ENCODE results near the gene OR52K2.
"Not testable (repeated sequence)": the region's sequence is repeated elsewhere in the genome, so short reads cannot be mapped to it uniquely, and the experiment has no call there.

OR52K2 gene

DNA sequence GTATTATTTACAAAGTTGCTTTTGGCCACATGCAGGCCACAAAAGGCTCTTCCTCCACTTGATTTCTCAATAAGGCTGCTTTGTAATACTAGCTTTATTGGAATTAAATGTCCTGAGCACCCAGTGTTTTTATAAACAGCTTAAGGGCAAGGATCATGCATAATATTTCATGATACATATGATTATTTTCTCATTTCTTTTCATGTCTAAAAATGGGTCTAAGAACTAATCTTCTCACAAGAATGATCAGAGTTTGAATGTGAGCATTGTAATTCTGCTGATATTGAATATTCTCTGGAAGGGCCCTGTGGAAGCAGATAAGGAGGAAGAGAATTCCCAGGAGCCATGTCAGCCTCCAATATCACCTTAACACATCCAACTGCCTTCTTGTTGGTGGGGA, at the start of gene OR52K2:
OR52K2 (plus strand) TSS at position 301 of the 400 bp plus-strand sequence; CDS start at position 346, 45 bp downstream.
- peaks cover 4% of the 10 kb centered on the region for H3K9me3 ChIP-seq (ENCODE audit: control insufficient read depth, insufficient read depth, low read length)
- no peak within 1 kb of the TSS for H3K9ac ChIP-seq (ENCODE audit: low read depth, low read length)
- H3K36me3 ChIP-seq (ENCODE audit: control insufficient read depth, insufficient read depth, low read length) = no peaks in the 10 kb centered on the region
- H3K4me3 ChIP-seq (ENCODE audit: low read depth, low read length) = no peak within 1 kb of the TSS
- H3K4me1 ChIP-seq (ENCODE audit: control insufficient read depth, insufficient read depth, low read length) = no peaks in the 10 kb centered on the region
- H3K27me3 ChIP-seq (ENCODE audit: control insufficient read depth, insufficient read depth, low read length) = no peaks in the 10 kb centered on the region

DNA sequence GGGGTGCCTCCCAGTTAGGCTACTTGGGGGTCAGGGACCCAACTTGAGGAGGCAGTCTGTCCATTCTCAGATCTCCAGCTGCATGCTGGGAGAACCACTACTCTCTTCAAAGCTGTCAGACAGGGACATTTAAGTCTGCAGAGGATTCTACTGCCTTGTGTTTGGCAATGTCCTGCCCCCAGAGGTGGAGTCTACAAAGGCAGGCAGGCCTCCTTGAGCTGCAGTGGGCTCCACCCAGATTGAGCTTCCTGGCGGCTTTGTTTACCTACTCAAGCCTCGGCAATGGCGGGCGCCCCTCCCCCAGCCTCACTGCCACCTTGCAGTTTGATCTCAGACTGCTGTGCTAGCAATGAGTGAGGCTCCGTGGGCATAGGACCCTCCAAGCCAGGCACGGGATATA, 42.9 kb upstream of the OR52K2 start:
- not testable (repeated sequence) for H3K4me3 ChIP-seq (ENCODE audit: low read depth, low read length); H3K9me3 ChIP-seq (ENCODE audit: control insufficient read depth, insufficient read depth, low read length); H3K9ac ChIP-seq (ENCODE audit: low read depth, low read length); H3K36me3 ChIP-seq (ENCODE audit: control insufficient read depth, insufficient read depth, low read length); H3K27me3 ChIP-seq (ENCODE audit: control insufficient read depth, insufficient read depth, low read length); H3K4me1 ChIP-seq (ENCODE audit: control insufficient read depth, insufficient read depth, low read length)

DNA sequence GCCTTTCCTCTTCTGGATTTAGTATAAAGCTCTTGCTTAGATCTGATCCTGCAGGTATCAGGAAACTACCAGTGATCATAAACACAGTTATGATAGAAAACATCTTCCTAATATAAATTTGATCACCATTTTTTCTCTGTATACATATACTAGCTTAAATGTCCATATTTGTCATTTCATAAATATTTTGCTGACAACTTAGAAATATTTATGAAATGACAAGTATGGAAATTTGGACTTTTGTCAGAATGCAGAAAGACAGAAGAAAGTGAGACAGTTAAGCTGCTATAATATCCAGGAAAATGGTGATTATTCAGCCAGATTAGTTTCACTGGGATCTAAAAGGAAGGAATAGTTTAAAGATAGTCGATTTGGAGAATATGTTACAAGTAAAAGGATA, 32.8 kb upstream of the OR52K2 start:
- Histone ChIP-seq H3K9ac (ENCODE audit: low read depth, low read length) (no peak overlapping the region), H3K27me3 (ENCODE audit: control insufficient read depth, insufficient read depth, low read length) (no peaks in the 10 kb centered on the region), H3K36me3 (ENCODE audit: control insufficient read depth, insufficient read depth, low read length) (no peaks in the 10 kb centered on the region), H3K4me3 (ENCODE audit: low read depth, low read length) (no peak overlapping the region), H3K4me1 (ENCODE audit: control insufficient read depth, insufficient read depth, low read length) (no peaks in the 10 kb centered on the region), H3K9me3 (ENCODE audit: control insufficient read depth, insufficient read depth, low read length) (no peaks in the 10 kb centered on the region)

GRCh38 chr11:4416816-4417215, 32.3 kb upstream of the OR52K2 start:
- Histone ChIP-seq H3K9me3 (ENCODE audit: control insufficient read depth, insufficient read depth, low read length) (no peaks in the 10 kb centered on the region), H3K4me3 (ENCODE audit: low read depth, low read length) (no peak overlapping the region), H3K27me3 (ENCODE audit: control insufficient read depth, insufficient read depth, low read length) (no peaks in the 10 kb centered on the region), H3K9ac (ENCODE audit: low read depth, low read length) (no peak overlapping the region), H3K4me1 (ENCODE audit: control insufficient read depth, insufficient read depth, low read length) (no peaks in the 10 kb centered on the region), H3K36me3 (ENCODE audit: control insufficient read depth, insufficient read depth, low read length) (no peaks in the 10 kb centered on the region)

DNA sequence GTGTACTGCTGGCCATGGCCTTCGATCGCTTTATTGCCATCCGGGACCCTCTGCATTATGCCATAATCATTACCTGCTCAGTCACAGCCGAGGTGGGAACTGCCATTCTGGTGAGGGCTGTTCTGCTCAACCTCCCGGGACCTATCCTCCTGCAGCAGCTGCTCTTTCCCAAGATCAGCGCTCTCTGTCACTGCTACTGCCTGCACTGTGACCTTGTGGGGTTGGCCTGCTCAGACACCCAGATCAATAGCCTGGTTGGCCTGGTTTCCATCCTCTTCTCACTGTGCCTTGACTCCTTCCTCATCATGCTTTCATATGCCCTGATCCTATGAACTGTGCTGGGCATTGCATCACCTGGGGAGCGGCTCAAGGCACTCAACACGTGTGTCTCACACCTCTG, 30.7 kb upstream of the OR52K2 start:
- no peaks in the 10 kb centered on the region for H3K27me3 ChIP-seq (ENCODE audit: control insufficient read depth, insufficient read depth, low read length)

DNA sequence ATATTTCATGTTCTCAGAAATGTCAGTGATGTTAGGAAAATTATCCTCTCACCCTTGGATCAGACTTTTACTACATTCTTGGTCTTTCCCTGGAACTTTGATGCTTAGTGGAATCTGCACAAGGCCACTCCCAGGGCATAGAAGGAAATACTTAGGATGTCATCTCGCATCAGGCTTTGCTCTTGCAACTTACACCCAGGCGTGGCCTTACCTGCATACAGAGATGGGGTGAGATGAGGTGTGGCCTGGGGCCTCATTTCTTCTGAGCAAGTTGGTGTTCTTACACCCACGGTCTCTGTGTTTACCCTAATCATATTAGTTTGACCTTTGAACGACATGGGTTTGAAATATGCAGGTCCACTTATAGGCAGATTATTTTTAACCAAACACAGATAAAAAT, 19.0 kb upstream of the OR52K2 start:
- no peaks in the 10 kb centered on the region for H3K4me1 ChIP-seq (ENCODE audit: control insufficient read depth, insufficient read depth, low read length)
- no peaks in the 10 kb centered on the region for H3K9me3 ChIP-seq (ENCODE audit: control insufficient read depth, insufficient read depth, low read length)
- H3K36me3 ChIP-seq (ENCODE audit: control insufficient read depth, insufficient read depth, low read length) = no peaks in the 10 kb centered on the region
- no peak overlapping the region for H3K9ac ChIP-seq (ENCODE audit: low read depth, low read length)
- H3K27me3 ChIP-seq (ENCODE audit: control insufficient read depth, insufficient read depth, low read length) = no peaks in the 10 kb centered on the region
- H3K4me3 ChIP-seq (ENCODE audit: low read depth, low read length) = no peak overlapping the region

More for the DNA sequence above, 30.7 kb upstream of the OR52K2 start:
- H3K9me3 ChIP-seq (ENCODE audit: control insufficient read depth, insufficient read depth, low read length) = no peaks in the 10 kb centered on the region
- no peak overlapping the region for H3K9ac ChIP-seq (ENCODE audit: low read depth, low read length)
- H3K36me3 ChIP-seq (ENCODE audit: control insufficient read depth, insufficient read depth, low read length) = no peaks in the 10 kb centered on the region
- H3K4me3 ChIP-seq (ENCODE audit: low read depth, low read length) = no peak overlapping the region
- no peaks in the 10 kb centered on the region for H3K4me1 ChIP-seq (ENCODE audit: control insufficient read depth, insufficient read depth, low read length)

- Histone ChIP-seq H3K4me1 (ENCODE audit: control insufficient read depth, insufficient read depth, low read length) (no peaks in the 10 kb centered on the region), H3K27me3 (ENCODE audit: control insufficient read depth, insufficient read depth, low read length) (no peaks in the 10 kb centered on the region), H3K36me3 (ENCODE audit: control insufficient read depth, insufficient read depth, low read length) (no peaks in the 10 kb centered on the region)
These were observed 15.2 kb upstream of the OR52K2 start for GRCh38 chr11:4433856-4434255.

GRCh38 chr11:4436411-4436810, 12.7 kb upstream of the OR52K2 start:
- no peak overlapping the region for H3K9ac ChIP-seq (ENCODE audit: low read depth, low read length)

More at GRCh38 chr11:4433856-4434255, 15.2 kb upstream of the OR52K2 start:
- Histone ChIP-seq H3K9me3 (ENCODE audit: control insufficient read depth, insufficient read depth, low read length) (no peaks in the 10 kb centered on the region), H3K9ac (ENCODE audit: low read depth, low read length) (no peak overlapping the region), H3K4me3 (ENCODE audit: low read depth, low read length) (no peak overlapping the region)

GRCh38 chr11:4441515-4441914, 7.6 kb upstream of the OR52K2 start:
- Histone ChIP-seq H3K4me3 (ENCODE audit: low read depth, low read length) (no peak overlapping the region), H3K4me1 (ENCODE audit: control insufficient read depth, insufficient read depth, low read length) (no peaks in the 10 kb centered on the region), H3K36me3 (ENCODE audit: control insufficient read depth, insufficient read depth, low read length) (no peaks in the 10 kb centered on the region), H3K27me3 (ENCODE audit: control insufficient read depth, insufficient read depth, low read length) (no peaks in the 10 kb centered on the region), H3K9me3 (ENCODE audit: control insufficient read depth, insufficient read depth, low read length) (no peaks in the 10 kb centered on the region), H3K9ac (ENCODE audit: low read depth, low read length) (no peak overlapping the region)

More at GRCh38 chr11:4436411-4436810, 12.7 kb upstream of the OR52K2 start:
- Histone ChIP-seq H3K4me3 (ENCODE audit: low read depth, low read length) (no peak overlapping the region), H3K9me3 (ENCODE audit: control insufficient read depth, insufficient read depth, low read length) (no peaks in the 10 kb centered on the region), H3K36me3 (ENCODE audit: control insufficient read depth, insufficient read depth, low read length) (no peaks in the 10 kb centered on the region), H3K27me3 (ENCODE audit: control insufficient read depth, insufficient read depth, low read length) (no peaks in the 10 kb centered on the region), H3K4me1 (ENCODE audit: control insufficient read depth, insufficient read depth, low read length) (no peaks in the 10 kb centered on the region)

DNA sequence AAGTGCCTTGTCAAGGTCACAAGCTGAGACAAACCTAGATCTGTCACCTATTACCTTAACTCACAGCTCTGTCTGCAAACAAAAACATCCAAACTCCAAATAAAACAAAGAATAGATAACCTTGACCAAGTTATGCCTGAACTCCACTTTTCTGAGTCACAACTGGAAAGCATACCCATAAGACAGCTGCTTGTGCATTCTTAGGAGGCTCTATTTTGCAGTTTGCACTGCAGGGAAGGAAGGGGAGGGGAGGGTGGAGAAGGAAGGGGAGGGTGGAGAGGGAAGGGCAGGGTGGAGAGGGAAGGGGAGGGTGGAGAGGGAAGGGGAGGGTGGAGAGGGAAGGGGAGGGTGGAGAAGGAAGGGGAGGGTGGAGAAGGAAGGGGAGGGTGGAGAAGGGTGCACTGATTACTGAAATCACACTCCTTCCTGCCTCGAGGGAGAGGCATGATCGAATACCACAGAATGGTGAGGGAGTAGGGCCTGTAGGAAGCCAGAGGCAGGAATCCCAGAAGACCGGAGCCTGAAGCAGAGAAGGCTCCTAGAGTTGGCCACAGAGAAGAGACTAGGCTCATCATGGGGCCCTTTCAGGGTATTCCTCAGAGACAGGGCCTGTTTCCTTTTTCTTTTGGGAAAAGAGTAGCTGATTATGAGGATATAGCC, 5.7 kb upstream of the OR52K2 start:
- no peaks in the 10 kb centered on the region for H3K9me3 ChIP-seq (ENCODE audit: control insufficient read depth, insufficient read depth, low read length)

GRCh38 chr11:4453118-4453517, 4.0 kb downstream of the OR52K2 start:
- H3K9ac ChIP-seq (ENCODE audit: low read depth, low read length) = no peak overlapping the region
- peaks cover 9% of the 10 kb centered on the region for H3K9me3 ChIP-seq (ENCODE audit: control insufficient read depth, insufficient read depth, low read length)
- H3K4me1 ChIP-seq (ENCODE audit: control insufficient read depth, insufficient read depth, low read length) = no peaks in the 10 kb centered on the region
- H3K4me3 ChIP-seq (ENCODE audit: low read depth, low read length) = no peak overlapping the region
- no peaks in the 10 kb centered on the region for H3K27me3 ChIP-seq (ENCODE audit: control insufficient read depth, insufficient read depth, low read length)
- H3K36me3 ChIP-seq (ENCODE audit: control insufficient read depth, insufficient read depth, low read length) = no peaks in the 10 kb centered on the region

More for the DNA sequence above, 5.7 kb upstream of the OR52K2 start:
- Histone ChIP-seq H3K4me1 (ENCODE audit: control insufficient read depth, insufficient read depth, low read length) (no peaks in the 10 kb centered on the region), H3K4me3 (ENCODE audit: low read depth, low read length) (no peak overlapping the region), H3K9ac (ENCODE audit: low read depth, low read length) (no peak overlapping the region), H3K27me3 (ENCODE audit: control insufficient read depth, insufficient read depth, low read length) (no peaks in the 10 kb centered on the region), H3K36me3 (ENCODE audit: control insufficient read depth, insufficient read depth, low read length) (no peaks in the 10 kb centered on the region)

- Histone ChIP-seq H3K36me3 (ENCODE audit: control insufficient read depth, insufficient read depth, low read length) (no peaks in the 10 kb centered on the region), H3K4me3 (ENCODE audit: low read depth, low read length) (no peak overlapping the region)
These were observed 4.9 kb downstream of the OR52K2 start for GRCh38 chr11:4454021-4454420.

More at GRCh38 chr11:4454021-4454420, 4.9 kb downstream of the OR52K2 start:
- Histone ChIP-seq H3K9ac (ENCODE audit: low read depth, low read length) (no peak overlapping the region), H3K9me3 (ENCODE audit: control insufficient read depth, insufficient read depth, low read length) (peaks cover 9% of the 10 kb centered on the region), H3K27me3 (ENCODE audit: control insufficient read depth, insufficient read depth, low read length) (no peaks in the 10 kb centered on the region), H3K4me1 (ENCODE audit: control insufficient read depth, insufficient read depth, low read length) (no peaks in the 10 kb centered on the region)

All from iPS-15b (cell line).